Calu3 (cell line): ENCODE measurements around the gene SLC44A5. TPM values are rescaled to one million over a fixed set of nuclear protein-coding genes. Genes with fewer than 3 reads are reported as not detected.

ENCODE experiments used
- BruUV-seq: library from RNA; stranded (reverse); fragments of 400-500 nt; replicated peaks from 2 replicates; lab custom pipeline; 2021; lab: Mats Ljungman, UMichigan
- CTCF ChIA-PET: fragments of 300-600 bp; sonication (Branson Sonifier 250); formaldehyde crosslinking; loops from one replicate; lab custom pipeline; 2022; ENCODE audit warnings: antibody characterized with exemption; lab: Charles Lee
- DNase-seq: peaks from one replicate; pipeline ENCODE4 v3.0.0; 2022
- H3K27ac Mint-ChIP-seq: one replicate; pipeline ENCODE4 v1.8.0; 2022; ENCODE audit warnings: mixed read lengths; ENCODE audit not compliant: unreplicated experiment
- H3K27me3 Mint-ChIP-seq: one replicate; pipeline ENCODE4 v1.8.0; 2022; ENCODE audit warnings: mixed read lengths; ENCODE audit not compliant: unreplicated experiment
- H3K36me3 Mint-ChIP-seq: one replicate; pipeline ENCODE4 v1.8.0; 2022; ENCODE audit warnings: mild to moderate bottlenecking, moderate library complexity, mixed read lengths; ENCODE audit not compliant: insufficient read depth, unreplicated experiment
- H3K4me1 Mint-ChIP-seq: one replicate; pipeline ENCODE4 v1.8.0; 2022; ENCODE audit warnings: mild to moderate bottlenecking, low read depth, mixed read lengths; ENCODE audit not compliant: unreplicated experiment
- H3K4me3 Mint-ChIP-seq: one replicate; pipeline ENCODE4 v1.8.0; 2022; ENCODE audit warnings: mild to moderate bottlenecking, low read depth, moderate library complexity, mixed read lengths; ENCODE audit not compliant: unreplicated experiment
- H3K9me3 Mint-ChIP-seq: one replicate; pipeline ENCODE4 v1.8.0; 2022; ENCODE audit warnings: low read depth, mixed read lengths; ENCODE audit not compliant: unreplicated experiment
- CTCF ChIP-seq: fragments of 200-600 bp; IDR thresholded peaks from one replicate; pipeline ENCODE4 v1.8.0; 2022; ENCODE audit warnings: antibody characterized with exemption; ENCODE audit not compliant: unreplicated experiment
- intact Hi-C: fragments of 100-400 bp; cut with micrococcal nuclease; formaldehyde crosslinking; loops from one replicate; pipeline ENCODE4 v1.10.0; 2022; ENCODE audit not compliant: unreplicated experiment
- total RNA-seq: library from RNA; stranded (reverse); gene quantifications from 2 replicates; pipeline ENCODE4 v1.2.3, GENCODE V29; 2022

The SLC44A5 gene
- total RNA-seq, 1 experiment from 2014 or later = 5.8 TPM

- Mint-ChIP-seq H3K27ac (no peak overlapping the region), H3K4me1 (no peaks in the 10 kb centered on the region), H3K27me3 (no peaks in the 10 kb centered on the region), H3K9me3 (no peaks in the 10 kb centered on the region), H3K4me3 (no peak overlapping the region), H3K36me3 (no peaks in the 10 kb centered on the region)
- CTCF ChIA-PET = no interaction called here
- intact Hi-C loops = no loop called here
- BruUV-seq = no TSS peak
- no peak for DNase-seq
- no peak for TF ChIP-seq CTCF
These were observed 88.5 kb downstream of the SLC44A5 start for GRCh38 chr1:75522389-75522788.

DNA sequence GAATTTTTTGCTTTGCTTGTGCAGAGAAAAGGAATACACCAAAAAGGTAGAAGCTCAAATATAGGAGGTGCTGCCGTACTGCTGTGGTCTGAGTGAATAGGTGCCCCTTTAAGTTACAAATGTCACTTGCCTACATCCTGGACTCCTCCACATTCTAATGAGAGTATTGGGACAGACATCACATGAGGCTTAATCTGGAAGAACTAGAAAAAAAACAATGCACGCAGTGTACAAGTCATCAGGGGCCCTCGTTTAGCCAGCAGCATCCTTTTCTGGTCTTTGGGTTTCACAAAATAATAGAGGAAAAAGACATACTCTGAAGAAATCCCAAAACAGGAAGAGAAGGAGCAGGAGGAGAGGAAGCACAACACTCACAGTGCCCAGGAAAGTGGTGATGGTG, 89.3 kb downstream of the SLC44A5 start:
- BruUV-seq = no TSS peak
- CTCF ChIA-PET = no interaction called here
- Mint-ChIP-seq H3K4me3 (no peak overlapping the region), H3K27me3 (no peaks in the 10 kb centered on the region), H3K27ac (no peak overlapping the region), H3K4me1 (no peaks in the 10 kb centered on the region), H3K36me3 (no peaks in the 10 kb centered on the region), H3K9me3 (no peaks in the 10 kb centered on the region)
- no peak for DNase-seq
- no peak for TF ChIP-seq CTCF
- intact Hi-C loops = no loop called here

- Mint-ChIP-seq H3K4me3 (no peak overlapping the region), H3K27me3 (no peaks in the 10 kb centered on the region), H3K9me3 (no peaks in the 10 kb centered on the region), H3K27ac (no peak overlapping the region), H3K36me3 (no peaks in the 10 kb centered on the region), H3K4me1 (no peaks in the 10 kb centered on the region)
- BruUV-seq = no TSS peak
- intact Hi-C loops = no loop called here
- CTCF ChIA-PET = no interaction called here
- DNase-seq = no peak
- no peak for TF ChIP-seq CTCF
These were observed 89.9 kb downstream of the SLC44A5 start for GRCh38 chr1:75520862-75521475.

GRCh38 chr1:75519651-75520427, 91.1 kb downstream of the SLC44A5 start:
- BruUV-seq = no TSS peak
- Mint-ChIP-seq H3K9me3 (no peaks in the 10 kb centered on the region), H3K27me3 (no peaks in the 10 kb centered on the region)

More at GRCh38 chr1:75519651-75520427, 91.1 kb downstream of the SLC44A5 start:
- Mint-ChIP-seq H3K4me1 (no peaks in the 10 kb centered on the region), H3K27ac (no peak overlapping the region), H3K4me3 (no peak overlapping the region), H3K36me3 (no peaks in the 10 kb centered on the region)
- CTCF ChIA-PET = interaction anchor here (0.5 kb wide), 1 partner anchor 95 kb away, joined by 3 read pairs; no protein-coding TSS in a partner anchor
- no peak for DNase-seq
- no peak for TF ChIP-seq CTCF
- intact Hi-C loops = loop anchor here (2.0 kb wide), 1 partner anchor 13 kb away; no protein-coding TSS in a partner anchor
